Measurements from ENCODE around the gene DRGX.

The DRGX gene

GRCh38 chr10:49360271-49361177 is 35.4 kb downstream of the DRGX start:
- DNase-seq = no peak

- no peak for DNase-seq
Observed at GRCh38 chr10:49359349-49360270, 36.3 kb downstream of the DRGX start.

- DNase-seq = no peak
Observed at GRCh38 chr10:49357910-49358309, 38.0 kb downstream of the DRGX start.

- no peak for DNase-seq
Observed at GRCh38 chr10:49356944-49357343, 38.9 kb downstream of the DRGX start.

- no peak for DNase-seq
Observed at GRCh38 chr10:49356181-49356580, 39.7 kb downstream of the DRGX start.

GRCh38 chr10:49355221-49355620 is 40.7 kb downstream of the DRGX start:
- DNase-seq = no peak

GRCh38 chr10:49354593-49354992 is 41.3 kb downstream of the DRGX start:
- no peak for DNase-seq

- DNase-seq = no peak
Observed at GRCh38 chr10:49353895-49354566, 41.9 kb downstream of the DRGX start.

- DNase-seq = no peak
Observed at GRCh38 chr10:49353026-49353894, 42.6 kb downstream of the DRGX start.

- no peak for DNase-seq
Observed at GRCh38 chr10:49352323-49352722, 43.6 kb downstream of the DRGX start.

- DNase-seq = no peak
Observed at GRCh38 chr10:49351669-49352068, 44.2 kb downstream of the DRGX start.

GRCh38 chr10:49350846-49351532 is 44.9 kb downstream of the DRGX start:
- no peak for DNase-seq

GRCh38 chr10:49350138-49350537 is 45.8 kb downstream of the DRGX start:
- no peak for DNase-seq

GRCh38 chr10:49349390-49349789 is 46.5 kb downstream of the DRGX start:
- no peak for DNase-seq

GRCh38 chr10:49348593-49348992 is 47.3 kb downstream of the DRGX start:
- no peak for DNase-seq

- no peak for DNase-seq
Observed at GRCh38 chr10:49347827-49348226, 48.1 kb downstream of the DRGX start.

- DNase-seq = no peak
Observed at GRCh38 chr10:49347342-49347741, 48.5 kb downstream of the DRGX start.

- DNase-seq = no peak
Observed at GRCh38 chr10:49344840-49345239, 51.0 kb downstream of the DRGX start.

- no peak for DNase-seq
Observed at GRCh38 chr10:49338604-49339003, 57.3 kb downstream of the DRGX start.

GRCh38 chr10:49335364-49335972 is 60.4 kb downstream of the DRGX start:
- no peak for DNase-seq

GRCh38 chr10:49334964-49335363 is 60.9 kb downstream of the DRGX start:
- DNase-seq = no peak
